HG03432 (cell line): ENCODE data around the gene THOC2.
"Not testable (repeated sequence)": the region's sequence is repeated elsewhere in the genome, so short reads cannot be mapped to it uniquely, and the experiment has no call there.

Experiments
- ATAC-seq: cut with Tn5 transposase; IDR thresholded peaks from one replicate; pipeline ENCODE4 v1.9.1; 2021; ENCODE audit warnings: mild to moderate bottlenecking, moderate library complexity; ENCODE audit not compliant: unreplicated experiment

The THOC2 gene

GRCh38 chrX:123590842-123591486, 141.9 kb downstream of the THOC2 start:
- ATAC-seq: peak; percentile 86

GRCh38 chrX:123588723-123589122, 144.1 kb downstream of the THOC2 start:
- no peak for ATAC-seq

- ATAC-seq: peak; percentile 60
Observed at GRCh38 chrX:123581586-123581985, 151.3 kb downstream of the THOC2 start.

- ATAC-seq: no peak
Observed at GRCh38 chrX:123580792-123581191, 152.1 kb downstream of the THOC2 start.

- not testable (repeated sequence) for ATAC-seq
Observed at GRCh38 chrX:123574027-123574426, 158.8 kb downstream of the THOC2 start.

DNA sequence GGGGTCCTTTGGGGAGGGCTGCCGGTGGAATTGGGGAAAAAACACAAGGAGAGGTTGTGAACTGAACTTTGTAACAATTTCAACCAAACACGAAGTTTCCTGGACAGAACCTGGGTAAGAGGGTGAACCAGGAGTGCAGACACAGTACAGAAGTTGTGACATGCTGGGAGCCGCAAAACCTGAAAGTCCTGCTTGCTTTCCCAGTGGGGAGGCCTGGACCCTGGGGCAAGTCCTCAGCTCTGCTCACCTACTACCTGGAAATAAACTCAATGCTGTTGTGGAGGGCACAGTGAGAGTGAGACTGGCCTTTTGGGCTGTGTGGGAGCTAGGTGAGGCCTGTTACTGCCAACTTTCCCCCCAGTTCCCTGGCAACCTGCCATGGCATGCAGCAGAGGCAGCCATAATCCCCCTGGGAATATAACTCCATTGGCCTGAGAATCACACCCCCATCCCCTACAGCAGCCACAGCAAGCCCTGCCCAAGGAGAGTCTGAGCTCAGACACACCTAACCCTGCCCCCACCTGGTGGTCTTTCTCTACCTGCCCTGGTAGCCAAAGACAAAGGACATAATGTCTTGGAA, 162.8 kb downstream of the THOC2 start:
- no peak for ATAC-seq

- ATAC-seq: no peak
Observed at GRCh38 chrX:123563167-123563566, 169.7 kb downstream of the THOC2 start.

DNA sequence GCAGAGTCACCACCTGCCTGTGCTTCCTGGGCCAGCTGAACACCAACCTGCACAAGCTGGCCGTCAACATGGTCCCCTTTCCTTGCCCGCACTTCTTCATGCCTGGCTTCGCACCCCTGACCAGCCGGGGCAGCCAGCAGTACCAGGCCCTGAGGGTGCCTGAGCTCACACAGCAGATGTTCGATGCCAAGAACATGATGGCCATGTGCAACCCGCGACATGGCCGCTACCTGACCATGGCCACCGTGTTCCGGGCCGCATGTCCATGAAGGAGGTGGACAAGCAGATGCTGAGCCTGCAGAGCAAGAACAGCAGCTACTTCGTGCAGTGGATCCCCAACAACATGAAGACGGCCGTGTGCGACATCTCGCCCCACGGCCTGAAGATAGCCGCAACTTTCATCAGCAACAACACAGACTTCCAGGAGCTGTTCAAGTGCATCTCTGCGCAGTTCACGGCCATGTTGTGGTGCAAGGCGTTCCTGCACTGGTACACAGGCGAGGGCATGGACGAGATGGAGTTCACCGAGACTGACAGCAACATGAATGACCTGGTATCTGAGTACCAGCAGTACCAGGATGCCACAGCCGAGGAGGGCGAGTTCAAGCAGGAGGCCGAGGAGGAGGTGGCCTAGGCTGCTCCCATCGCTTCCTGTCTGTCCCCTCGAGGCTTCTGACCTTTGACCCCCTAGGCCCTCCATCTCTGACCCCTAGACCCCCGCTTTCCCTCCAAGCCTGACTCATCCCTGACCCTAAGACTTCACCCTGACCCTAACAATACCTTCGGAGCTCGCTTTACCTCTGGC, 170.3 kb downstream of the THOC2 start:
- no peak for ATAC-seq

DNA sequence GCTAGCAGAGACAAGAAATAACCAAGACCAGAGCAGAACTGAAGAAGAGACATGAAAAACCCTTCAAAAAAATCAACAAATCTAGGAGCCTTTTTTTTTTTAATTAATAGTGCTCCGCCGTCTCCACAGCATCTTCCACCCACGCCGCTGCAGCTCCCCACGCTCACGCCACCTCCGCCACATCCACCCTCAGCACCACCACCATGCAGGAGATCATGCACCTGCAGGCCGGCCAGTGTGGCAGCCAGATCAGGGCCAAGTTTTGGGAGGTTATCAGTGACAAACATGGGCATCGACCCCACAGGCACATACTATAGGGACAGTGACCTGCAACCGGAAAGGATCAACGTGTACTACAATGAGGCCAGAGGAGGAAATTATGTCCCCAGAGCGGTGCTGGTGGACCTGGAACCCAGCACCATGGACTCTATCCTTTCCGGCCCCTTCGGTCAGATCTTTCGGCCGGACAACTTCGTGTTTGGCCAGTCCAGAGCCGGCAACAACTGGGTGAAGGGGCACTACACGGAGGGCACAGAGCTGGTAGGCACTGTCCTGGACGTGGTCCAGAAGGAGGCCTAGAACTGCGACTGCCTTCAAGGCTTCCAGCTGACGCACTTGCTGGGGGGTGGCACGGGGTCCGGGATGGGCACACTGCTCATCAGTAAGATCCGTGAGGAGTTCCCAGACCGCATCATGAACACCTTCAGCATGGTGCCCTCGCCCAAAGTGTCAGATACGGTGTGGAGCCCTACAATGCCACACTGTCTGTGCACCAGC, 171.2 kb downstream of the THOC2 start:
- ATAC-seq: no peak

DNA sequence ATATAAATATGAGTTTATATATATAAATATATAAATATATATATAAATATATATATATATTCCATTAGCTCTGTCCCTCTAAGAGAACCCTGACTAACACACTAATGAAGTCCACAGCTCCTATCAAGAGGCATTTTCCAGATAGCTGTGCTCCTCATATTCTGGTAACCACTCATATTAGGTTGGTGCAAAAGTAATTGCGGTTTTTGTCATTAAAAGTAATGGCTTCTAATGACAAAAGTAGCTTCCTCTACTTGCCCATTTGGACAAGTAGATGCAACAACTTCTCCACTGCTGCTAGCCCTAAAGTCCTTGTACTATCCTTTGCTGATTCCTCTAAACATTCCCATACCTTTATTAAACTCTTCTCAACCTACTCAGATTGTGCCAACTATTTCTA, 182.0 kb downstream of the THOC2 start:
- ATAC-seq: no peak
